OCI-LY7 (cell line): Measurements from ENCODE around the gene SFSWAP. TPM values are rescaled to one million over a fixed set of nuclear protein-coding genes. Genes with fewer than 3 reads are reported as not detected.

Experiments used
- BruUV-seq: library from RNA; stranded (reverse); fragments of 400-500 nt; replicated peaks from 2 replicates; lab custom pipeline; 2021; lab: Mats Ljungman, UMichigan
- CTCF ChIA-PET: fragments of 300-600 bp; sonication (Branson Sonifier 250); formaldehyde crosslinking; loops from one replicate; lab custom pipeline; 2022; ENCODE audit warnings: antibody characterized with exemption; ENCODE audit not compliant: unreplicated experiment; lab: Charles Lee
- POLR2A ChIA-PET: fragments of 300-600 bp; sonication (Branson Sonifier 250); formaldehyde crosslinking; loops from one replicate; lab custom pipeline; 2022; ENCODE audit warnings: antibody characterized with exemption; lab: Charles Lee
- DNase-seq: peaks from one replicate; pipeline ENCODE4 v3.0.0-alpha.2; 2015; ENCODE audit warnings: low spot score
- H2AFZ ChIP-seq: fragments of 200-600 bp; sonication (generic), shearing (Covaris generic); 2 replicates; pipeline ENCODE4 v1.6.1; 2014; ENCODE audit warnings: mild to moderate bottlenecking, antibody characterized with exemption, low read length, moderate library complexity
- H3K27ac ChIP-seq: fragments of 200-600 bp; sonication (generic); 2 replicates; pipeline ENCODE4 v1.5.1; 2014; ENCODE audit warnings: mixed run types, low read depth, mild to moderate bottlenecking, moderate library complexity, low read length, inconsistent platforms; ENCODE audit not compliant: poor library complexity, severe bottlenecking
- H3K36me3 ChIP-seq: fragments of 200-600 bp; sonication (generic); 2 replicates; pipeline ENCODE4 v1.6.1; 2014; ENCODE audit warnings: mild to moderate bottlenecking, antibody characterized with exemption, low read length, moderate library complexity, mixed read lengths; ENCODE audit not compliant: insufficient read depth
- H3K4me1 ChIP-seq: fragments of 200-600 bp; sonication (generic); 2 replicates; pipeline ENCODE4 v1.5.1; 2014; ENCODE audit warnings: mild to moderate bottlenecking, low read length; ENCODE audit not compliant: insufficient read depth, poor library complexity, severe bottlenecking
- H3K4me2 ChIP-seq: fragments of 200-600 bp; sonication (generic); 2 replicates; pipeline ENCODE4 v1.6.1; 2014; ENCODE audit warnings: mild to moderate bottlenecking, low read length
- H3K4me3 ChIP-seq: fragments of 200-600 bp; sonication (generic); 2 replicates; pipeline ENCODE4 v1.5.1; 2014; ENCODE audit warnings: mild to moderate bottlenecking, low read depth, low read length; ENCODE audit not compliant: poor library complexity, severe bottlenecking
- H3K79me2 ChIP-seq: fragments of 200-600 bp; sonication (generic); 2 replicates; pipeline ENCODE4 v1.6.1; 2016; ENCODE audit warnings: low read depth, mild to moderate bottlenecking, low read length, moderate library complexity, mixed read lengths; ENCODE audit not compliant: insufficient read depth
- H3K9me2 ChIP-seq: fragments of 200-600 bp; sonication (generic); 2 replicates; pipeline ENCODE4 v1.6.1; 2016; ENCODE audit warnings: mild to moderate bottlenecking, low read length, mixed read lengths; ENCODE audit not compliant: insufficient read depth
- H3K9me3 ChIP-seq: fragments of 200-600 bp; sonication (generic); 2 replicates; pipeline ENCODE4 v1.6.1; 2014; ENCODE audit warnings: mild to moderate bottlenecking, mixed run types, low read length, mixed read lengths
- H4K20me1 ChIP-seq: fragments of 200-600 bp; sonication (generic); 2 replicates; pipeline ENCODE4 v1.6.1; 2014; ENCODE audit warnings: mild to moderate bottlenecking, antibody characterized with exemption, low read length, moderate library complexity, mixed read lengths; ENCODE audit not compliant: insufficient read depth
- EZH2phosphoT487 ChIP-seq: fragments of 200-600 bp; sonication (generic); IDR thresholded peaks from 2 replicates; pipeline ENCODE4 v1.6.1; 2018; ENCODE audit warnings: low read depth, borderline replicate concordance, mild to moderate bottlenecking, mixed run types, antibody characterized with exemption, low read length, moderate library complexity, mixed read lengths
- intact Hi-C: fragments of 100-400 bp; cut with micrococcal nuclease; formaldehyde crosslinking; loops from one replicate; pipeline ENCODE4 v1.10.0; 2022; ENCODE audit not compliant: unreplicated experiment
- total RNA-seq, 2 experiments: library from RNA; depleted of rRNA in 1 of 2; stranded (reverse); fragments of >200 nt in 1 of 2; shearing (Covaris generic) in 1 of 2; gene quantifications; 2 replicates each; pipeline ENCODE4 v1.2.3, GENCODE V29; 2014 to 2022
- TF ChIP-seq, protein P1 (sequence below): fragments of 200-600 bp; sonication (generic); conservative IDR thresholded peaks from 2 replicates; pipeline ENCODE4 v1.5.1; 2014; ENCODE audit warnings: mild to moderate bottlenecking, antibody characterized with exemption, low read length, moderate library complexity, mixed read lengths

Gene SFSWAP
- total RNA-seq, 2 experiments from 2014 or later: 54.0 to 87.1 TPM

- intact Hi-C loops: no loop called here
- POLR2A ChIA-PET: interaction anchor here (0.7 kb wide), 1 partner anchor 182 kb away, joined by 4 read pairs; no protein-coding TSS in a partner anchor
- no TSS peak for BruUV-seq
These were observed 114.4 kb downstream of the SFSWAP start for GRCh38 chr12:131825146-131825892.

GRCh38 chr12:131826097-131826928, 115.4 kb downstream of the SFSWAP start:
- no peak for DNase-seq
- no peak overlapping the region for H3K4me3 ChIP-seq
- no peaks in the 10 kb centered on the region for H3K9me2 ChIP-seq
- no peak overlapping the region for H3K4me2 ChIP-seq
- H3K36me3 ChIP-seq: no peaks in the 10 kb centered on the region
- no peak overlapping the region for H2AFZ ChIP-seq
- H3K79me2 ChIP-seq: no peaks in the 10 kb centered on the region
- ChIA-PET POLR2A (interaction anchor here (0.7 kb wide), 1 partner anchor 183 kb away, joined by 4 read pairs; no protein-coding TSS in a partner anchor), CTCF (no interaction called here)
- no peak overlapping the region for H3K27ac ChIP-seq
- BruUV-seq: no TSS peak
- TF ChIP-seq, protein P1, sequence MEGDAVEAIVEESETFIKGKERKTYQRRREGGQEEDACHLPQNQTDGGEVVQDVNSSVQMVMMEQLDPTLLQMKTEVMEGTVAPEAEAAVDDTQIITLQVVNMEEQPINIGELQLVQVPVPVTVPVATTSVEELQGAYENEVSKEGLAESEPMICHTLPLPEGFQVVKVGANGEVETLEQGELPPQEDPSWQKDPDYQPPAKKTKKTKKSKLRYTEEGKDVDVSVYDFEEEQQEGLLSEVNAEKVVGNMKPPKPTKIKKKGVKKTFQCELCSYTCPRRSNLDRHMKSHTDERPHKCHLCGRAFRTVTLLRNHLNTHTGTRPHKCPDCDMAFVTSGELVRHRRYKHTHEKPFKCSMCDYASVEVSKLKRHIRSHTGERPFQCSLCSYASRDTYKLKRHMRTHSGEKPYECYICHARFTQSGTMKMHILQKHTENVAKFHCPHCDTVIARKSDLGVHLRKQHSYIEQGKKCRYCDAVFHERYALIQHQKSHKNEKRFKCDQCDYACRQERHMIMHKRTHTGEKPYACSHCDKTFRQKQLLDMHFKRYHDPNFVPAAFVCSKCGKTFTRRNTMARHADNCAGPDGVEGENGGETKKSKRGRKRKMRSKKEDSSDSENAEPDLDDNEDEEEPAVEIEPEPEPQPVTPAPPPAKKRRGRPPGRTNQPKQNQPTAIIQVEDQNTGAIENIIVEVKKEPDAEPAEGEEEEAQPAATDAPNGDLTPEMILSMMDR: no peak
- no peak for TF ChIP-seq EZH2phosphoT487
- no peaks in the 10 kb centered on the region for H3K9me3 ChIP-seq
- no peaks in the 10 kb centered on the region for H3K4me1 ChIP-seq
- intact Hi-C loops: no loop called here
- H4K20me1 ChIP-seq: no peaks in the 10 kb centered on the region

More at GRCh38 chr12:131825146-131825892, 114.4 kb downstream of the SFSWAP start:
- Histone ChIP-seq H3K4me3 (no peak overlapping the region), H3K36me3 (no peaks in the 10 kb centered on the region), H3K4me2 (no peak overlapping the region), H4K20me1 (no peaks in the 10 kb centered on the region), H3K9me2 (no peaks in the 10 kb centered on the region), H3K9me3 (no peaks in the 10 kb centered on the region), H2AFZ (no peak overlapping the region), H3K79me2 (no peaks in the 10 kb centered on the region), H3K4me1 (no peaks in the 10 kb centered on the region), H3K27ac (no peak overlapping the region)
- DNase-seq: no peak
- CTCF ChIA-PET: no interaction called here
- TF ChIP-seq, protein P1: no peak
- TF ChIP-seq EZH2phosphoT487: no peak
